22Rv1 (cell line): ENCODE measurements around the gene PRSS2.

Experiments used
- CTCF ChIP-seq: fragments of 450-650 bp; IDR thresholded peaks from 2 replicates; pipeline ENCODE4 v1.5.1; 2017; ENCODE audit warnings: mild to moderate bottlenecking
- ZFX ChIP-seq: fragments of 450-650 bp; IDR thresholded peaks from 2 replicates; pipeline ENCODE4 v1.6.1; 2017; ENCODE audit warnings: antibody characterized with exemption, borderline replicate concordance

GRCh38 chr7:142812437-142813215 is 41.9 kb downstream of the PRSS2 start:
- TF ChIP-seq CTCF (no peak), ZFX (no peak)
